CD4-positive, alpha-beta T cell treated with Interleukin-4 for 1 hour (primary cell): Measurements from ENCODE around the gene C5.
"Not testable (repeated sequence)": the region's sequence is repeated elsewhere in the genome, so short reads cannot be mapped to it uniquely, and the experiment has no call there.

Experiments
- DNase-seq, 2 donors: peaks; one replicate each; pipeline ENCODE4 v3.0.0-alpha.2; 2020 to 2022

C5 gene

GRCh38 chr9:121048175-121048574 lies 1.9 kb downstream of the C5 start:
- DNase-seq, result no peak

- DNase-seq, result no peak
Measured at GRCh38 chr9:121038804-121039203, 11.3 kb downstream of the C5 start.

DNA sequence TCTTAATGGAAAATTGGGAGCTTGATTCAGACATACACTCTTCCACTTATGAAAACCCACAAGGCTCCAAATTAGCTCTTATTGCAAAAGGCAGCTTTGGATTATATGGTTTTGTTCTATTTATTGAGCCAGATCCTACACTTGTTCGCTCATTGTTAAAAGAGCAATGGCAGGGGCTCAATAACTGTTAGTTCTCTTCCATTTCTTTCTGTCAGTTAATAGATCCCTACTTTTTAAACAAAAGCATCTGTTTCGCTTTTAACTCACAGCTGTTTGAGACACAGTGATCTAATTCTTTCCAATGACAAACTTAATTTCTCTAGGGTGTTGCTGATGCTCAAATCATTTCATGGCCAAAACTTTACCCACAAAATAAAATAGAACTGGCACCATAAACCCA lies 11.7 kb downstream of the C5 start:
- no peak for DNase-seq

DNA sequence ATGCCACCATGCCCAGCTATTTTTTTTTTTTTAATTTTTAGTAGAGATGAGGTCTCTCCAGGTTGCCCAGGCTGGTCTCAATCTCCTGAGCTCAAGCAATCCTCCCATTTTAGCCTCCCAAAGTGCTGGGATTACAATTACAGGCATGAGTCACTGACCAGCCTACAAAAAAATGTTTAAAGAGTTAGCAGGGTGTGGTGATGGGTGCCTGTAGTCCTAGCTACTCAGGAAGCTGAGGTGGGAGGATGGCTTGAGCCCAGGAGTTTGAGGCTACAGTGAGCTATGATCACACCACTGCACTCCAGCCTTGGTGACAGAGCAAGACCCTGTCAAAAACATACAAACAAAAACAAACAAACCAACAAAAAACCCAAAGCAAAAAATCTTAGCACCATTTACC lies 14.4 kb downstream of the C5 start:
- not testable (repeated sequence) for DNase-seq

DNA sequence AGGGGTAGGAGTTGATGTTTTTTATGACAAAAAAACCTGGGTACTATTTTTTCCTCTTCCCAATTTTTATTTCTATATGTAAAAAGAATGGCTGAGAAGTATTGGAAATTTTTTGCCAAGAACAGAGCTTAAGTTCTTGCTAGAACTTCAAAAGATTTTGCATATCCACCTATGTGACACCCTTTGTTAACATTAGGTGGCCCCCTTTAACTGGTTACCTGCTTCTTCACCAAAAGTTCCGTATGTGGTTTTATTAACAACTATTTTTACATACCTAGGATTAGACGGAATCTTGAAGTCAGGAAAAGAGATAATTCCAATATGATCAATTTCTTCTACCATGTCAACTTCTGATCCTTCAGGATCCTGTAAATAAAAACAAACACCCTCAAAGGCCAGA lies 15.5 kb downstream of the C5 start:
- no peak for DNase-seq

GRCh38 chr9:121029469-121029868 lies 20.6 kb downstream of the C5 start:
- DNase-seq, result no peak

DNA sequence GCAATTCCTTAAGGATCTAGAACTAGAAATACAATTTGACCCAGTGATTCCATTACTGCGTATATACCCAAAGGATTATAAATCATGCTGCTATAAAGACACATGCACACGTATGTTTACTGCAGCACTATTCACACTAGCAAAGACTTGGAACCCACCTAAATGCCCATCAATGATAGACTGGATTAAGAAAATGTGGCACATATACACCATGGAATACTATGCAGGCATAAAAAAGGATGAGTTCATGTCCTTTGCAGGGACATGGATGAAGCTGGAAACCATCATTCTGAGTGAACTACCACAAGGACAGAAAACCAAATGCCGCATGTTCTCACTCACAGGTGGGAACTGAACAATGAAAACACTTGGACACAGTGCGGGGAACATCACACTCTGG lies 21.8 kb downstream of the C5 start:
- DNase-seq, result not testable (repeated sequence)

- no peak for DNase-seq
Measured at GRCh38 chr9:121026768-121027167, 23.3 kb downstream of the C5 start.

DNA sequence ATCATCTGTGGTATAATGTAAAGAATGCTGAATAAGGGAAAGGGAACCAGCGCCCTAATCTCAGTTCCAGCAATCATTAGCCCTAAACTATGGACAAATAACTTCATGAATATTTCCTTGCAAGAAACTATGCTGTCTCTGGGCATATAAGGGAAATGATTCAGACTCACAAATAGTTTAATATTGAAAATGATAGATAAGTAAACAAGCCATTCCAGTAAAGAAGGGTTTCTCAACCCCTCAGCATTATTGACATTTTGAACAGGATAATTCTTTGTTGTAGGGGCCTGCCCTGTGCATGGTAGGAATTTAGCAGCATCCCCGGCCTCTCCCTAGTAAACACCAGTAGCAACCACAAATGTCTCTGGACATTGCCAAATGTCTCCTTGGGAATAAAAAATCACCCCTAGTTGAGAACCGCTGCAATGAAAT lies 23.8 kb downstream of the C5 start:
- DNase-seq, result no peak

DNA sequence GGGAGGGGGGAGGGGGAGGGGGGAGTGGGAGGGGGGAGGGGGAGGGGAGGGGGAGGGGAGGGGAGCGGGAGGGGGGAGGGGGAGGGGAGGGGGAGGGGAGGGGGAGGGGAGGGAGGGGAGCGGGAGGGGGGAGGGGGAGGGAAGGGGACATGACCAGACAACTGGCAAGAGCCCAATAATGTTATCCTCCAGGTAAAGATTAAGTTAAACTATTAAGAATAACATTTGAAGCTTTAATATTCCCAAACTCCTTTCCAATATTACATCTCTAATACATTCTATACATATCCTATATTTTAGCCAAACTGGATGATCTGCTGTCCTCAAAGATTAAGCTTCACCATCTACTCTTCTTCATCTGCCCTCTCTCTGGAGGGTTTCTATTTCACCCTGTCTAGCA lies 25.8 kb downstream of the C5 start:
- DNase-seq, result no peak

GRCh38 chr9:121023064-121023463 lies 27.0 kb downstream of the C5 start:
- no peak for DNase-seq

GRCh38 chr9:121021301-121021700 lies 28.8 kb downstream of the C5 start:
- DNase-seq, result no peak

GRCh38 chr9:121019273-121019672 lies 30.8 kb downstream of the C5 start:
- no peak for DNase-seq

- no peak for DNase-seq
Measured at GRCh38 chr9:121013911-121014310, 36.2 kb downstream of the C5 start.

GRCh38 chr9:121009650-121010049 lies 40.4 kb downstream of the C5 start:
- peak in 1 of 2 donors; percentile 11 for DNase-seq

DNA sequence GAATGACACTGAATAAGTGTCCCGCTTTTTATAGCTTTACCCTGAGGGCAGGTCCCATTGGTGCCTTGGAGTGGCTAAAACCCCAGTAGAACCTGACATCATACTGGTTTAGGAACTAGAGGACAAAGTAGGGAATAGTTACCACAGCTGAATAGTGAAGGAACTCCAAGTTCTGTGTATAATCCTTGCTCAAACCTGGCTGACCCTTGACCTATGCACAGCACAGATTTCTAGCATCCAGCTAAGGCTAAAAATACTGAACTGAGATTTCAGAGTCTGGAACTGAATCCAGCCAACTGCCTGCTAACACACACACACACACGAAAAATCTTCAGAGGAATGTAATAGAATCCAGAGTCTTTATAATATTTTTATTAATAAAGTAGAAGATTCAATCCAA lies 50.8 kb downstream of the C5 start:
- DNase-seq, result no peak

GRCh38 chr9:120998111-120998510 lies 52.0 kb downstream of the C5 start:
- DNase-seq, result no peak

DNA sequence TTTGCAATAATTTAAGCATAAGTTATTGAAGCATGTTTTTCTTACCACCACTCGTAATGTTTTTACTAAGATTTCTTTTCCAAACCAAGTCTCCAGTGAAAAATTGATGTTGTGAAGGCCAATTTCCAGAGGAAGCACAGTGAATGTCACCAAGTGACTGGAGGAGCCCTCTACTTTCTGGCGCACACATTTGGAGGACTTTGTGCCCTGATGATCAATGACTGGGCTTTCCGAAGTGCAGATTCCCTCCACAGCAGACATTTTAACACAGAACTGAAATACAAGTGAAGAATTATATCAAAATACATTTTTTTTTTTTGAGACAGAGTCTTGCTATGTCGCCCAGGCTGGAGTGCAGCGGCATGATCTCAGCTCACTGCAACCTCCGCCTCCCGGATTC lies 52.6 kb downstream of the C5 start:
- DNase-seq, result no peak

DNA sequence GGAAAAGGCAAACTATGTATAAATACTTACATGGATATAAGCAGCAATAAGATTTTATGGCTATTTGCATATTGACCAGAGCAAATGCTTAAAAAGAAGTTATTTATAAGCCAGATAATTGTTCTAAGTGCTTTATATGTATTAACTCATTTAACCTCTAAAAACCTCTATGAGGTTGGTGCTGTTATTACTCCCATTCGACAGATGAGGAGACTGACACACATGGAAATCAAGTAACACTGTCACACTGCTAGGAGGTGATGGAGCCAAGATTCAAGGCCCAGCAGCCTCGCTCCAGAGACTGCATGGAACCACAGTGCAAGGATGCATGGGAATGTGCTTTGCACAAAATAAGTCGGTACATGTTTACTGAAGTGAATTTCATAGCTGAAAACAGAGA lies 53.7 kb downstream of the C5 start:
- no peak for DNase-seq

DNA sequence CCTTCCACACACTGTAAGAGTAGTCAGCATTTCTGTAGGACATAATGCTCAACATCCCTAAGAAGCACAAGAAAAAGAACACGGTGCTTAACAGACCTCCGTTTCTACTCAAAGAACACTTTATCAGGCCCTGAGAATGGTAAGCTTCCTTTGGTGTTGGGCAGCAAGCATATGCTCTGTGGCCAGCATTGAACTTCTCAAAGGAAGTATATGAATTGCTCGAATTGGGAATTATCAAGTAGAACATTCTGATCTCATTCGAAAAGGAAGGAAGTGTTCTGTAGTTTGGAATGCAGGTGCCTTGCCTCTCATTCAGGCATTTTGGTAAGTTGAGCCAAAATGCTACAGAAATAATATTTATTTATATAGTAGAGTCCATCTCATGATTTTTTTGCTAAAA lies 61.0 kb downstream of the C5 start:
- no peak for DNase-seq

GRCh38 chr9:120985819-120986222 lies 64.3 kb downstream of the C5 start:
- peak in 1 of 2 donors; percentile 1 for DNase-seq

GRCh38 chr9:120983259-120983837 lies 66.7 kb downstream of the C5 start:
- no peak for DNase-seq

DNA sequence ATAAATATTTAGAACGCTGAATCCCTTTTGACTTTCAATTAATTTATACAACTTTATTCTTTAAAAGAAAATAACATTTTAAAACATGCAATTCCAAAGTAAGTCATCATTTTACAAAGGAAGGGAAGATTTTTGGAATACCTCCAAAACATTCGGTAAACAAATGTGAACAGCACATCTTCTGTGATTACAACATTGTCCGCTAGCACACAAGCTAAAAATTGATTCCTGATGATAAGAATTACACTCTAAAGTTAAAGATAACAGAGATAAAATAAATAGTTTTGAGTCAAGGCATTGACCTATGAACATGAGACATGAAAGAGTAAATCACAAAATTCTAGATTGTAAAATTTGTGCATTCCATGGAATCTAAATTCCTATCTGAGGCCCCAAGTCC lies 67.2 kb downstream of the C5 start:
- no peak for DNase-seq

- DNase-seq, result no peak
Measured at GRCh38 chr9:120980951-120981350, 69.1 kb downstream of the C5 start.

DNA sequence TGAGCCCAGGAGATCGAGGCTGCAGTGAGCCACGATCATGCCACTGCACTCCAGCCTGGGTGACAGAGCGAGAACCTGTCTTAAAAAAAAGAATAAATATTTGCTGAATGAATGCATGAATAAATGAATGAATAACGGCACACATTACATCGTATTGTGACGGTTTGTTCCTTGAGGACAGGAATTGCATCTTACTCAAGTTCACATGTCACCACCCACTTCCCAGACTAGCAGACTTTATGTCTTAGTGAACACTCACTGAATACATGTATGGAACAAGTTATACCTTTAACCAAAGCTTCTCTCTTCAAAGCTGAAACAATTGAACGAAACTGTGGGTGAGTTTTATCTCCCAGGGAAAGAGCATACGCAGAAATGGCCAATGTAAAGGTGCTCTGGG lies 70.3 kb downstream of the C5 start:
- DNase-seq, result no peak

- no peak for DNase-seq
Measured at GRCh38 chr9:120978987-120979386, 71.1 kb downstream of the C5 start.
